DOHH2 (cell line): ENCODE results near the gene ARHGAP22.

Experiments
- H3F3A ChIP-seq: fragments of 200-600 bp; sonication (generic), shearing (Covaris generic); 2 replicates; pipeline ENCODE4 v1.6.0; 2016; ENCODE audit warnings: antibody characterized with exemption, mild to moderate bottlenecking; ENCODE audit not compliant: control insufficient read depth, insufficient read depth
- H3K27ac ChIP-seq: fragments of 200-600 bp; sonication (generic); 2 replicates; pipeline ENCODE4 v1.5.1; 2014; ENCODE audit warnings: low read depth, mild to moderate bottlenecking, low read length, moderate library complexity
- H3K27me3 ChIP-seq: fragments of 200-600 bp; sonication (generic); 2 replicates; pipeline ENCODE4 v1.6.1; 2014; ENCODE audit warnings: mild to moderate bottlenecking, low read length, mixed read lengths; ENCODE audit not compliant: control insufficient read depth
- H3K36me3 ChIP-seq: fragments of 200-600 bp; sonication (generic); 2 replicates; pipeline ENCODE4 v1.6.1; 2014; ENCODE audit warnings: mild to moderate bottlenecking, low read length, moderate library complexity, mixed read lengths; ENCODE audit not compliant: control insufficient read depth
- H3K4me1 ChIP-seq: fragments of 200-600 bp; sonication (generic); 2 replicates; pipeline ENCODE4 v1.6.1; 2014; ENCODE audit warnings: mild to moderate bottlenecking, low read length, mixed read lengths; ENCODE audit not compliant: control insufficient read depth
- H3K4me2 ChIP-seq: fragments of 200-600 bp; sonication (generic); 2 replicates; pipeline ENCODE4 v1.6.0; 2014; ENCODE audit warnings: mild to moderate bottlenecking, low read length, moderate library complexity
- H3K4me3 ChIP-seq: fragments of 200-600 bp; sonication (generic); 2 replicates; pipeline ENCODE4 v1.5.1; 2014; ENCODE audit warnings: mild to moderate bottlenecking, low read length, mixed read lengths
- H3K79me2 ChIP-seq: fragments of 200-600 bp; sonication (generic); 2 replicates; pipeline ENCODE4 v1.6.1; 2014; ENCODE audit warnings: mild to moderate bottlenecking, low read length, mixed read lengths; ENCODE audit not compliant: control insufficient read depth
- H3K9me2 ChIP-seq: fragments of 200-600 bp; sonication (generic); replicated peaks from 2 replicates; pipeline ENCODE4 v1.6.1; 2014; ENCODE audit warnings: mild to moderate bottlenecking, low read length, mixed read lengths; ENCODE audit not compliant: control insufficient read depth
- H3K9me3 ChIP-seq: fragments of 200-600 bp; sonication (generic); 2 replicates; pipeline ENCODE4 v1.6.1; 2014; ENCODE audit warnings: antibody characterized with exemption, low read length, mixed read lengths; ENCODE audit not compliant: control insufficient read depth, insufficient read depth
- H4K20me1 ChIP-seq: fragments of 200-600 bp; sonication (generic); 2 replicates; pipeline ENCODE4 v1.6.0; 2014; ENCODE audit warnings: low read depth, mild to moderate bottlenecking, antibody characterized with exemption, low read length, moderate library complexity; ENCODE audit not compliant: control insufficient read depth, insufficient read depth
- EZH2phosphoT487 ChIP-seq: fragments of 200-600 bp; sonication (generic); IDR thresholded peaks from 2 replicates; pipeline ENCODE4 v1.6.1; 2017; ENCODE audit warnings: borderline replicate concordance, mild to moderate bottlenecking, antibody characterized with exemption, low read length, moderate library complexity, mixed read lengths
- TF ChIP-seq, protein P1 (sequence below): fragments of 200-600 bp; sonication (generic); IDR thresholded peaks from one replicate; pipeline ENCODE4 v1.5.1; 2014; ENCODE audit warnings: antibody characterized with exemption, mild to moderate bottlenecking, low read depth, low read length; ENCODE audit not compliant: poor library complexity, severe bottlenecking

The ARHGAP22 gene

GRCh38 chr10:48501787-48502771, 102.8 kb downstream of the ARHGAP22 start:
- no peak overlapping the region for H3K4me2 ChIP-seq
- no peak for TF ChIP-seq EZH2phosphoT487
- TF ChIP-seq, protein P1, sequence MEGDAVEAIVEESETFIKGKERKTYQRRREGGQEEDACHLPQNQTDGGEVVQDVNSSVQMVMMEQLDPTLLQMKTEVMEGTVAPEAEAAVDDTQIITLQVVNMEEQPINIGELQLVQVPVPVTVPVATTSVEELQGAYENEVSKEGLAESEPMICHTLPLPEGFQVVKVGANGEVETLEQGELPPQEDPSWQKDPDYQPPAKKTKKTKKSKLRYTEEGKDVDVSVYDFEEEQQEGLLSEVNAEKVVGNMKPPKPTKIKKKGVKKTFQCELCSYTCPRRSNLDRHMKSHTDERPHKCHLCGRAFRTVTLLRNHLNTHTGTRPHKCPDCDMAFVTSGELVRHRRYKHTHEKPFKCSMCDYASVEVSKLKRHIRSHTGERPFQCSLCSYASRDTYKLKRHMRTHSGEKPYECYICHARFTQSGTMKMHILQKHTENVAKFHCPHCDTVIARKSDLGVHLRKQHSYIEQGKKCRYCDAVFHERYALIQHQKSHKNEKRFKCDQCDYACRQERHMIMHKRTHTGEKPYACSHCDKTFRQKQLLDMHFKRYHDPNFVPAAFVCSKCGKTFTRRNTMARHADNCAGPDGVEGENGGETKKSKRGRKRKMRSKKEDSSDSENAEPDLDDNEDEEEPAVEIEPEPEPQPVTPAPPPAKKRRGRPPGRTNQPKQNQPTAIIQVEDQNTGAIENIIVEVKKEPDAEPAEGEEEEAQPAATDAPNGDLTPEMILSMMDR, result no peak
- H4K20me1 ChIP-seq, result no peaks in the 10 kb centered on the region
- H3K27me3 ChIP-seq, result no peaks in the 10 kb centered on the region
- H3K9me3 ChIP-seq, result no peaks in the 10 kb centered on the region
- no peaks in the 10 kb centered on the region for H3K4me1 ChIP-seq
- H3F3A ChIP-seq, result no peaks in the 10 kb centered on the region
- H3K9me2 ChIP-seq, result no peaks in the 10 kb centered on the region
- no peaks in the 10 kb centered on the region for H3K36me3 ChIP-seq
- no peaks in the 10 kb centered on the region for H3K79me2 ChIP-seq
- H3K4me3 ChIP-seq, result no peak overlapping the region
- H3K27ac ChIP-seq, result no peak overlapping the region

DNA sequence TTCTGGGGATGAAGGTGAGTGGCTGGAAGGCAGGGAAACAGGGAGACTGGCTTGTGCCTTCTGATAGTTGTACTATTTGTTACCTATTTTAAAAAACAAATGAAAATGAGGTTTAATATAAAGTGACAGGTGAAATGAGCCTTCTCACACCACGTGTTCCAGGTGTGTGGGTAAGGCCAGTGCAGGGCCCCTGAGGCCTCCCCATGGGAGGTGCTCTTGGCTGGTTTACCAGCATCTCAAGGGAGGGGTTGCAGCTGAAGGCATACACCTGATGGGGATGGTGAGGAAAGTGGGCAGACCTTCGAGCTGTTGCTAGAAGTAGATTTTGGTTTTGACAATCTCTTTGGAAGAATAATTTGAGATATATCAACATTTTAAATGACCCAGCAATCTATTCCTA, 103.6 kb downstream of the ARHGAP22 start:
- H3K4me3 ChIP-seq, result no peak overlapping the region
- H3K27me3 ChIP-seq, result no peaks in the 10 kb centered on the region
- no peaks in the 10 kb centered on the region for H4K20me1 ChIP-seq
- H3F3A ChIP-seq, result no peaks in the 10 kb centered on the region
- H3K4me2 ChIP-seq, result no peak overlapping the region
- H3K4me1 ChIP-seq, result no peaks in the 10 kb centered on the region
- no peaks in the 10 kb centered on the region for H3K36me3 ChIP-seq
- H3K27ac ChIP-seq, result no peak overlapping the region
- no peak for TF ChIP-seq EZH2phosphoT487
- TF ChIP-seq, protein P1, result no peak
- no peaks in the 10 kb centered on the region for H3K9me2 ChIP-seq
- H3K9me3 ChIP-seq, result no peaks in the 10 kb centered on the region
- no peaks in the 10 kb centered on the region for H3K79me2 ChIP-seq

DNA sequence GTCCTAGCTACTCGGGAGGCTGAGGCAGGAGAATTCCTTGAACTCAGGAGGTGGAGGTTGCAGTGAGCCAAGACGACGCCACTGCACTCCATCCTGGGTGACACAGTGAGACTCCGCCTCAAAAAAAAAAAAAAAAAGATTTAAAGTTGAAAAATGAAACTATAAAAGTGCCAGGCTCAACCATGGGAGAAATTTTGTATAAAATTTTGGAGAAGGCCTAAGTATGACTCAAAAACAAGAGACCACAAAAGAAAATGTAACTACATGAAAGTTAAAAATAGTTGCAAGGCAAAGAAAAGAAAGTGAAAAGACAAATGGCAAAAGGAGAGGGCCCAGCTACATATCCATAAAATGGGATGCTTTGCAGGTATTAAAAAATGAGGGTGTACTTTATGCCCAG, 104.1 kb downstream of the ARHGAP22 start:
- Histone ChIP-seq H4K20me1 (no peaks in the 10 kb centered on the region), H3K79me2 (no peaks in the 10 kb centered on the region)

More for the DNA sequence above, 104.1 kb downstream of the ARHGAP22 start:
- H3K9me3 ChIP-seq, result no peaks in the 10 kb centered on the region
- H3K27ac ChIP-seq, result no peak overlapping the region
- no peaks in the 10 kb centered on the region for H3F3A ChIP-seq
- no peaks in the 10 kb centered on the region for H3K36me3 ChIP-seq
- TF ChIP-seq EZH2phosphoT487, result no peak
- TF ChIP-seq, protein P1, result no peak
- H3K9me2 ChIP-seq, result no peaks in the 10 kb centered on the region
- H3K4me3 ChIP-seq, result no peak overlapping the region
- no peaks in the 10 kb centered on the region for H3K27me3 ChIP-seq
- H3K4me1 ChIP-seq, result no peaks in the 10 kb centered on the region
- H3K4me2 ChIP-seq, result no peak overlapping the region
